GM21825 (cell line): ENCODE data around the gene IGSF22.
"Not testable (repeated sequence)": the region's sequence is repeated elsewhere in the genome, so short reads cannot be mapped to it uniquely, and the experiment has no call there.

Experiments used
- ATAC-seq: cut with Tn5 transposase; IDR thresholded peaks from one replicate; pipeline ENCODE4 v1.9.1; 2021; ENCODE audit warnings: mild to moderate bottlenecking, moderate library complexity; ENCODE audit not compliant: unreplicated experiment

Gene IGSF22

GRCh38 chr11:18696638-18697225, 29.3 kb downstream of the IGSF22 start:
- ATAC-seq = no peak

GRCh38 chr11:18692941-18693760, 32.8 kb downstream of the IGSF22 start:
- no peak for ATAC-seq

GRCh38 chr11:18691467-18692140, 34.4 kb downstream of the IGSF22 start:
- ATAC-seq = not testable (repeated sequence)

- ATAC-seq = no peak
These were observed 41.7 kb downstream of the IGSF22 start for GRCh38 chr11:18684267-18684666.

- no peak for ATAC-seq
These were observed 43.5 kb downstream of the IGSF22 start for GRCh38 chr11:18682466-18682865.

- ATAC-seq = not testable (repeated sequence)
These were observed 44.0 kb downstream of the IGSF22 start for GRCh38 chr11:18681949-18682348.

GRCh38 chr11:18677560-18677959, 48.4 kb downstream of the IGSF22 start:
- no peak for ATAC-seq

- no peak for ATAC-seq
These were observed 49.2 kb downstream of the IGSF22 start for GRCh38 chr11:18676803-18677202.

- ATAC-seq = not testable (repeated sequence)
These were observed 53.8 kb downstream of the IGSF22 start for GRCh38 chr11:18672209-18672608.

- ATAC-seq = no peak
These were observed 54.7 kb downstream of the IGSF22 start for GRCh38 chr11:18671246-18671645.

- ATAC-seq = no peak
These were observed 56.3 kb downstream of the IGSF22 start for GRCh38 chr11:18669711-18670110.

- ATAC-seq = no peak
These were observed 56.8 kb downstream of the IGSF22 start for GRCh38 chr11:18669219-18669596.

- ATAC-seq = no peak
These were observed 57.9 kb downstream of the IGSF22 start for GRCh38 chr11:18668131-18668530.

GRCh38 chr11:18665353-18665872, 60.6 kb downstream of the IGSF22 start:
- ATAC-seq = not testable (repeated sequence)

GRCh38 chr11:18657673-18658072, 68.3 kb downstream of the IGSF22 start:
- no peak for ATAC-seq
